GM19438 (cell line): ENCODE data around the gene TENM3.

Experiments
- ATAC-seq: cut with Tn5 transposase; IDR thresholded peaks from one replicate; pipeline ENCODE4 v1.9.1; 2021; ENCODE audit warnings: low read depth; ENCODE audit not compliant: unreplicated experiment

The TENM3 gene

GRCh38 chr4:182320580-182320979, 77.4 kb downstream of the TENM3 start:
- ATAC-seq: no peak

GRCh38 chr4:182324282-182324681, 81.1 kb downstream of the TENM3 start:
- no peak for ATAC-seq

- no peak for ATAC-seq
Measured at GRCh38 chr4:182325397-182325796, 82.2 kb downstream of the TENM3 start.

- ATAC-seq: no peak
Measured at GRCh38 chr4:182325848-182326255, 82.7 kb downstream of the TENM3 start.

GRCh38 chr4:182328505-182328904, 85.3 kb downstream of the TENM3 start:
- ATAC-seq: no peak

GRCh38 chr4:182337366-182337765, 94.2 kb downstream of the TENM3 start:
- no peak for ATAC-seq

GRCh38 chr4:182338063-182338462, 94.9 kb downstream of the TENM3 start:
- no peak for ATAC-seq

- ATAC-seq: no peak
Measured at GRCh38 chr4:182338746-182339145, 95.5 kb downstream of the TENM3 start.

- ATAC-seq: no peak
Measured at GRCh38 chr4:182339221-182339641, 96.0 kb downstream of the TENM3 start.

- ATAC-seq: no peak
Measured at GRCh38 chr4:182343453-182343852, 100.3 kb downstream of the TENM3 start.

GRCh38 chr4:182344968-182345367, 101.8 kb downstream of the TENM3 start:
- no peak for ATAC-seq

GRCh38 chr4:182346250-182346649, 103.0 kb downstream of the TENM3 start:
- ATAC-seq: no peak

GRCh38 chr4:182346675-182347375, 103.6 kb downstream of the TENM3 start:
- no peak for ATAC-seq

GRCh38 chr4:182348779-182349326, 105.7 kb downstream of the TENM3 start:
- ATAC-seq: no peak

GRCh38 chr4:182350041-182350440, 106.8 kb downstream of the TENM3 start:
- no peak for ATAC-seq

GRCh38 chr4:182351485-182351884, 108.3 kb downstream of the TENM3 start:
- no peak for ATAC-seq

- no peak for ATAC-seq
Measured at GRCh38 chr4:182354106-182354505, 110.9 kb downstream of the TENM3 start.

GRCh38 chr4:182354867-182355266, 111.7 kb downstream of the TENM3 start:
- ATAC-seq: no peak

GRCh38 chr4:182367153-182367552, 124.0 kb downstream of the TENM3 start:
- ATAC-seq: no peak

- ATAC-seq: no peak
Measured at GRCh38 chr4:182369211-182369610, 126.0 kb downstream of the TENM3 start.

- ATAC-seq: no peak
Measured at GRCh38 chr4:182370491-182370890, 127.3 kb downstream of the TENM3 start.

- ATAC-seq: no peak
Measured at GRCh38 chr4:182380771-182381181, 137.6 kb downstream of the TENM3 start.
